ENCODE data around the gene ALMS1. TPM values are rescaled to one million over a fixed set of nuclear protein-coding genes. Genes with fewer than 3 reads are reported as not detected.

The ALMS1 gene
- total RNA-seq, 1 experiment from 2014 or later = 19.5 TPM

DNA sequence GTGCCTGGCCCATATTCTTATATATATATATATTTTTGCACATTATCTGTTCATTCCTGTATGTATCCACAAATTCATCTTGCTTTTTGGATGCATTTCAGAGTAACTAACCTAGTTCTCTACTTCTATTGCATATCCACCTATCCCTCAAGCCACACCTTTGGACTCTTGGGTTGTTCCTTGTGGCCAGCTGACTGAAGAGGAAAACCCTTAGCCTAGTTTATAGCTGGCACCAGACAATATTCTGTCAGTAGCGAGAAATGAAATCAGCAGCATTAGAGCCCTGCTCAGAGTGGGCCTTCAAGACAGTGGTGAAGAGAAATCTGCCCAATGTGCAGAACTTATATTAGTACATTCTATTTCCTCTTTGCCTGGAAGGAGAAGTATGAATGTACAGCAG is 19.6 kb upstream of the ALMS1 start:
- Histone ChIP-seq H3K4me3 (ENCODE audit: low read depth in 2 of 2, low read length in 2 of 2) (no peak overlapping the region), H3K36me3 (ENCODE audit: control insufficient read depth, insufficient read depth, low read length) (no peaks in the 10 kb centered on the region), H3K4me1 (ENCODE audit: control insufficient read depth, insufficient read depth, low read length) (no peaks in the 10 kb centered on the region), H3K27ac (ENCODE audit: low read length) (no peak overlapping the region), H3K9me3 (ENCODE audit: control insufficient read depth, insufficient read depth, low read depth, low read length) (no peaks in the 10 kb centered on the region), H3K27me3 (ENCODE audit: control insufficient read depth, insufficient read depth, low read length) (peaks cover 12% of the 10 kb centered on the region)
- TF ChIP-seq, protein P1, sequence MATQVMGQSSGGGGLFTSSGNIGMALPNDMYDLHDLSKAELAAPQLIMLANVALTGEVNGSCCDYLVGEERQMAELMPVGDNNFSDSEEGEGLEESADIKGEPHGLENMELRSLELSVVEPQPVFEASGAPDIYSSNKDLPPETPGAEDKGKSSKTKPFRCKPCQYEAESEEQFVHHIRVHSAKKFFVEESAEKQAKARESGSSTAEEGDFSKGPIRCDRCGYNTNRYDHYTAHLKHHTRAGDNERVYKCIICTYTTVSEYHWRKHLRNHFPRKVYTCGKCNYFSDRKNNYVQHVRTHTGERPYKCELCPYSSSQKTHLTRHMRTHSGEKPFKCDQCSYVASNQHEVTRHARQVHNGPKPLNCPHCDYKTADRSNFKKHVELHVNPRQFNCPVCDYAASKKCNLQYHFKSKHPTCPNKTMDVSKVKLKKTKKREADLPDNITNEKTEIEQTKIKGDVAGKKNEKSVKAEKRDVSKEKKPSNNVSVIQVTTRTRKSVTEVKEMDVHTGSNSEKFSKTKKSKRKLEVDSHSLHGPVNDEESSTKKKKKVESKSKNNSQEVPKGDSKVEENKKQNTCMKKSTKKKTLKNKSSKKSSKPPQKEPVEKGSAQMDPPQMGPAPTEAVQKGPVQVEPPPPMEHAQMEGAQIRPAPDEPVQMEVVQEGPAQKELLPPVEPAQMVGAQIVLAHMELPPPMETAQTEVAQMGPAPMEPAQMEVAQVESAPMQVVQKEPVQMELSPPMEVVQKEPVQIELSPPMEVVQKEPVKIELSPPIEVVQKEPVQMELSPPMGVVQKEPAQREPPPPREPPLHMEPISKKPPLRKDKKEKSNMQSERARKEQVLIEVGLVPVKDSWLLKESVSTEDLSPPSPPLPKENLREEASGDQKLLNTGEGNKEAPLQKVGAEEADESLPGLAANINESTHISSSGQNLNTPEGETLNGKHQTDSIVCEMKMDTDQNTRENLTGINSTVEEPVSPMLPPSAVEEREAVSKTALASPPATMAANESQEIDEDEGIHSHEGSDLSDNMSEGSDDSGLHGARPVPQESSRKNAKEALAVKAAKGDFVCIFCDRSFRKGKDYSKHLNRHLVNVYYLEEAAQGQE (IDR thresholded peaks at IDR 0.05; ENCODE audit: insufficient read depth in 1 of 2, low read depth in 2 of 2, low read length in 1 of 2) = no peak
- TF ChIP-seq, protein P2, sequence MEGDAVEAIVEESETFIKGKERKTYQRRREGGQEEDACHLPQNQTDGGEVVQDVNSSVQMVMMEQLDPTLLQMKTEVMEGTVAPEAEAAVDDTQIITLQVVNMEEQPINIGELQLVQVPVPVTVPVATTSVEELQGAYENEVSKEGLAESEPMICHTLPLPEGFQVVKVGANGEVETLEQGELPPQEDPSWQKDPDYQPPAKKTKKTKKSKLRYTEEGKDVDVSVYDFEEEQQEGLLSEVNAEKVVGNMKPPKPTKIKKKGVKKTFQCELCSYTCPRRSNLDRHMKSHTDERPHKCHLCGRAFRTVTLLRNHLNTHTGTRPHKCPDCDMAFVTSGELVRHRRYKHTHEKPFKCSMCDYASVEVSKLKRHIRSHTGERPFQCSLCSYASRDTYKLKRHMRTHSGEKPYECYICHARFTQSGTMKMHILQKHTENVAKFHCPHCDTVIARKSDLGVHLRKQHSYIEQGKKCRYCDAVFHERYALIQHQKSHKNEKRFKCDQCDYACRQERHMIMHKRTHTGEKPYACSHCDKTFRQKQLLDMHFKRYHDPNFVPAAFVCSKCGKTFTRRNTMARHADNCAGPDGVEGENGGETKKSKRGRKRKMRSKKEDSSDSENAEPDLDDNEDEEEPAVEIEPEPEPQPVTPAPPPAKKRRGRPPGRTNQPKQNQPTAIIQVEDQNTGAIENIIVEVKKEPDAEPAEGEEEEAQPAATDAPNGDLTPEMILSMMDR (IDR thresholded peaks at IDR 0.05) = no peak
- TF ChIP-seq TCF7L2 (IDR thresholded peaks at IDR 0.05; ENCODE audit: low read depth, low read length) = no peak
- no peak for TF ChIP-seq POLR2AphosphoS5 (IDR thresholded peaks at IDR 0.05; ENCODE audit: low read depth, low read length)
- TF ChIP-seq SIN3A (IDR thresholded peaks at IDR 0.05; ENCODE audit: borderline replicate concordance, insufficient read depth, low read depth, low read length) = no peak
- CTCF ChIA-PET = no interaction called here
- POLR2A ChIA-PET = no interaction called here
- no peak for DNase-seq (ENCODE audit: low read depth, low spot score)
- in situ Hi-C loops (cut with HindIII; ENCODE audit: low pct_unique_long_range_greater_than_20kb, low sequenced_read_pairs) = no loop called here
- intact Hi-C loops (cut with micrococcal nuclease; ENCODE audit: unreplicated experiment) = no loop called here
- no TSS peak for BruUV-seq (replicated peaks)
- ATAC-seq = no peak

DNA sequence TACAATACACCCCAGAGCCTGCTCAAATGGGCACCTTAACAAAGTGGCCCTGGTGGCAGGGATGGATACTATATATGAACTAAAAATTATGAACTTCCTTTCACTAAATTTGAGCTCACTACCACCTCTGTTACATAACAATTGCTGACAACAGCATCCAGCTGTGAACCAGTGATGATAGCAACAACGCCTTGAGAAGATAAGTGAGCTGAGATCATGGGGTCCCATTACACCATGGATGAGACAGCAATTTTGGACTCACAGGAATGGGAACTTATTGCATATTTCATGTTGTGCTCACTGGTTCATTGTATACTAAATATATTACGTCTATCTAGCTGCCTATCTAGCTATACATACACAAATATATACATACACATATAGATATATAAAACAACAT is 16.9 kb upstream of the ALMS1 start:
- Histone ChIP-seq H3K4me3 (ENCODE audit: low read depth in 2 of 2, low read length in 2 of 2) (no peak overlapping the region), H3K27me3 (ENCODE audit: control insufficient read depth, insufficient read depth, low read length) (peaks cover 27% of the 10 kb centered on the region), H3K36me3 (ENCODE audit: control insufficient read depth, insufficient read depth, low read length) (no peaks in the 10 kb centered on the region), H3K4me1 (ENCODE audit: control insufficient read depth, insufficient read depth, low read length) (no peaks in the 10 kb centered on the region), H3K27ac (ENCODE audit: low read length) (no peak overlapping the region), H3K9me3 (ENCODE audit: control insufficient read depth, insufficient read depth, low read depth, low read length) (no peaks in the 10 kb centered on the region)
- POLR2A ChIA-PET = no interaction called here
- no TSS peak for BruUV-seq (replicated peaks)
- ATAC-seq (no peak), DNase-seq (ENCODE audit: low read depth, low spot score) (no peak)
- no peak for TF ChIP-seq SIN3A (IDR thresholded peaks at IDR 0.05; ENCODE audit: borderline replicate concordance, insufficient read depth, low read depth, low read length)
- TF ChIP-seq, protein P1 (IDR thresholded peaks at IDR 0.05; ENCODE audit: insufficient read depth in 1 of 2, low read depth in 2 of 2, low read length in 1 of 2) = no peak
- no peak for TF ChIP-seq POLR2AphosphoS5 (IDR thresholded peaks at IDR 0.05; ENCODE audit: low read depth, low read length)
- TF ChIP-seq TCF7L2 (IDR thresholded peaks at IDR 0.05; ENCODE audit: low read depth, low read length) = no peak
- TF ChIP-seq, protein P2 (IDR thresholded peaks at IDR 0.05) = no peak
- in situ Hi-C loops (cut with HindIII; ENCODE audit: low pct_unique_long_range_greater_than_20kb, low sequenced_read_pairs) = no loop called here
- CTCF ChIA-PET = no interaction called here
- intact Hi-C loops (cut with micrococcal nuclease; ENCODE audit: unreplicated experiment) = no loop called here

Data from Panc1 (cell line).